MV-4-11 (cell line): ENCODE results near the gene DIAPH2.

ENCODE experiments used
- DNase-seq: peaks from one replicate; lab custom pipeline; 2025; lab: John Stamatoyannopoulos, UW

DIAPH2 gene

DNA sequence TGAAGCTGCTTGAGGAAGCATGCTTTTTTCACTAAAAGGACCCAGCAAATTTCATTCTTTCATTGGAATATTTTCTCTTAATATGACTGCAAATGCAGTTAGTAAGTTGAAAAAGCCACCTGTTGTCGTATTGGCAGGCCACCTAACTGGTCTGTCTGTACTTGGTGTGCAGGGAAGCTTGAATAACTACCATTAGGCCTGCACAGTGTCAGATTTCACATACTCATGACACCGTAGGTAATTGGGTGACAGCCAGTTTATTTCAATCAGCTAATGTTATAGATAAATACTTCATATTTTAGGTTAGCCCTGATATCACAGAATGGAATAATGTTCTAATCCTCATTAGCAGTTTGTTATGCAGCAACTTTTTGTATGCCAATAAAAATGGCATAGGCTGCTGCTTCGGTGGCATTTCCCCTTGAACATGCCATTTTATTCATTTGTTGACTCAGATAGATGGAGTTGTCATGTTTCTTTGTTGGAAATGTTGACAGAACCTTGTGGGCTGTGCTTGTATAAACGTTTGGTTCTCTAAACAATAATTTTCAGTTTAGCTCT, 372.8 kb downstream of the DIAPH2 start:
- no peak for DNase-seq

GRCh38 chrX:97060020-97060419, 375.4 kb downstream of the DIAPH2 start:
- no peak for DNase-seq

DNA sequence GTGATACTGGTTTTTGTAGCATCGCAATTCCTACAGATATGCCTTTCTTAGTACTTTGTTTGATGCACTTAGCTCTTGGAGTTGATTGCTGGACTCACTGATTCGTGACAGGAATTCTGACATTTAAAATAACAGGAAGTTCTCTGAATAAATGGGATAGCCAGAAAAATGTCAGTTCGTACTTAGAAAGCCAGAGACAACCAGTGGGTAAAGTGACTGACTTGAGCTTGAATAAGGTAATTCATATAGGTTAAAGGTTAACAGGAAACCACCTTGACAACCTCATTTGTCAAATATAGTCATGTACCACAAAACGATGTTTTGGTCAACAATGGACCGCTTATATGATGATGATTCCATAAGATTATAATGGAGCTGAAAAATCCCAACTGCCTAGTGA, 380.4 kb downstream of the DIAPH2 start:
- no peak for DNase-seq

DNA sequence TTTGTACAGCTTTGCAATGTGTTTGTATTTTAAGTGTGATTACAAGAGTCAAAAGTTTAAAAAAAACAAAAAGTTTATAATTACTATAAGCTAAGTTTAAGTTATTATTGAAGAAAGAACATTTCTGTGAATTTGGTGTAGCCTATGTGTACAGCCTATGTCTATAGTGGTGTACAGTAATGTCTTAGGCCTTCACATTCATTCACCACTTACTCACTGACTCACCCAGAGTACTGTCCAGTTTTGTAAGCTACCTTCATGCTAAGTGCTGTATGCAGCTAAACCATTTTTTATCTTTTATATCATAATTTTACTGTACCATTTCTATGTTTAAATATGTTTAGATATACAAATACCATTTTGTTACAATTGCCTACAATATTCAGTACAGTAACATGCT, 381.3 kb downstream of the DIAPH2 start:
- DNase-seq = no peak

GRCh38 chrX:97066381-97066780, 381.7 kb downstream of the DIAPH2 start:
- no peak for DNase-seq

GRCh38 chrX:97070346-97070745, 385.7 kb downstream of the DIAPH2 start:
- DNase-seq = no peak

DNA sequence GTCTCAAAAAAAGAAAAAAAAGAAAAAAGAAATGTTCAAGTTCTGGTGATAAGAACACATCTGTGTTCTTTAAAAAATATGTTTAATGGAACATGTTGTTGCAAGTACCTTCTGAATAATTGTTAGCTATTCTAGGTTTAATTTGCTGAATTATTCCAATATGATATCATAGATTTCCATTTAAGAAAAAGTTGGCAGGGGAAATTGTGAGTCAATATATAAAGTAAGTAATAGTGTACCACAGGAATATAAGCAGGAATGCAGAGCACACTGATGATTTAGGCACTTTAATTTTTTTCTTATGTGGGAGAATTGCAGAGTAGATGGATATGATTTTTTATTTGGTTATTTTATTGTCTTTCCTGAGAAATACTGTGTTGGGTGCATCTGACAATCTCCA, 389.8 kb downstream of the DIAPH2 start:
- no peak for DNase-seq

GRCh38 chrX:97089116-97089515, 404.5 kb downstream of the DIAPH2 start:
- no peak for DNase-seq

- no peak for DNase-seq
These were observed 411.7 kb downstream of the DIAPH2 start for GRCh38 chrX:97096385-97096784.

- peak; percentile 54 for DNase-seq
These were observed 418.3 kb downstream of the DIAPH2 start for GRCh38 chrX:97102938-97103337.

DNA sequence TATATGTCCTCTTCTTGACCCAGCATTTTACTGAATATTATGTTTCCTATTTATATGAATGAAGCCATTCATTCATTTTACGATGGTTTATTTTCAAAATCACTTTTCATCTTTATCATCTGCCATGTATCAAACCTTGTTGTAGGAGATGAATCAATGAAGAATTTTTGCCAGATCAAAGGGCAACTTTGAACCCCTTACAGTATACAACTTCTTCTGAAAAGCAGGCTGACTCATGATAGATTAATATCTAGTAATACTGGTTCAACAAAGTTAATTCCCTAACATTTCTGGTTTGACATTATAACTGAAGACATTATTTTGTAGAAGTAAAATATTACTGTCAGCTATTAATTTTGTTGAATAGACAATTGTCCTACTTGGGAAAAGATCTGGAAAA, 425.1 kb downstream of the DIAPH2 start:
- no peak for DNase-seq

DNA sequence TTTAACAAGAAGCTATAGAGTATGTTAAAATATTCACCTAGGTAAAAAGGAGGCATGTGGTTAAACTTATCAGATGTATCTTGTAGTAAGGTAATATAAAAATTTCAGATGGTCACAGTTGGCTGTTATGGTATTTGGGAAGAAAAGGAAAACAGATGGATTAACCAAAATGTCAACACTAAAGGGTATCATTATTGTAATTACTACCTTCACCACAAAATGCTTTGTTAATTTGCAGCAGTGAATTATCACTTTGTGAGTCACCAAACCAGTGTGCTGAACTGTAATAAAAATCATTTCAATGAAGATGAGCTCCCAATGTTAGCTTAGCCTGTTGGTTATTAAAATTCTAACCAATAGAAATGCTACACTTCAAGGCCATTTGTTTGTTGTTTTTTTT, 432.9 kb downstream of the DIAPH2 start:
- DNase-seq = no peak

DNA sequence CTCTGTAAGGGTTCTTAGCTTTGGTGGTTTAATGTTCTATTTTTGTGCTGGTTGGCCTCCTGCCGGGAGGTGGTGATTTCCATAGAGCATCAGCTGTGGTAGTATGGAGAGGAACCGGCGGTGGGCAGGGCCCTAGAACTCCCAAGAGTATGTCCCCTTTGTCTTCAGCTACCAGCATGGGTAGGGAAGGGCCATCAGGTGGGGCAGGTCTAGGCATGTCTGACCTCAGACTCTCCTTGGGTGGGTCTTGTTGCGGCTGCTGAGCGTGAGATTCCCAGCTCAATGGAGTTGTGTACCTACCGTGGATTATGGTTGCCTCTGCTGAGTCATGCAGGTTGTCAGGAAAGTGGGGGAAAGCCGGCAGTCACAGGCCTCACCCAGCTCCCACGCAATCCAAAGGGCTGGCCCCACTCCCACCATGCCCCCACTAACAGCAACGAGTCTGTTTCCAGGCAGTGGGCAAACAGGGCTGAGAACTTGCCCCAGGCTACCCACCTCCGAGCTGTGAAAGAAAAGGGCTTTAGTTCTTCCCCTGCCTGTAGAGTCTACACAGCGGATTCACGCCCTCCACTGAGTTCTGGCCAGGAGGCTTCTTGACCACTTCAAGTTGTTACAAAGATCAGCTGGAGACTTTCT, 434.9 kb downstream of the DIAPH2 start:
- no peak for DNase-seq

GRCh38 chrX:97123001-97123400, 438.4 kb downstream of the DIAPH2 start:
- DNase-seq = no peak

DNA sequence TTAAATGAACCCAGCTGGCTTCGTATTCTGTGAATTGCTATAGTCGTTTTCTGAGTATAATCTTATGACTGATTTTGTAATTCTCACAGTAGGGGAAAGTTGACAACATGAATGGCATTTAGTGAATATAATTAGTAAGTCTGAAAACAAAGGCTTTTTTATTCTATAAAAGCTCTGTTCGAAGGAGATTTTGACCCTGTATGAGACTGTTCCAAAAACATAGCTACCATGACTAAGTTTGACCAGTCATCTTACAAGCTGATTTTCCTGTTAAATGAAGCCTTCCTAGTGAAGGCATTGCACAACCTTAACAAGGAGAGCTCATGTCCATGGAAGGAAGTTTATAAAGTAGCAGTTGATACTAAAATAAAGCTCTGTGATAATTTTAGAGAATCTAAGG, 441.4 kb downstream of the DIAPH2 start:
- DNase-seq = no peak

DNA sequence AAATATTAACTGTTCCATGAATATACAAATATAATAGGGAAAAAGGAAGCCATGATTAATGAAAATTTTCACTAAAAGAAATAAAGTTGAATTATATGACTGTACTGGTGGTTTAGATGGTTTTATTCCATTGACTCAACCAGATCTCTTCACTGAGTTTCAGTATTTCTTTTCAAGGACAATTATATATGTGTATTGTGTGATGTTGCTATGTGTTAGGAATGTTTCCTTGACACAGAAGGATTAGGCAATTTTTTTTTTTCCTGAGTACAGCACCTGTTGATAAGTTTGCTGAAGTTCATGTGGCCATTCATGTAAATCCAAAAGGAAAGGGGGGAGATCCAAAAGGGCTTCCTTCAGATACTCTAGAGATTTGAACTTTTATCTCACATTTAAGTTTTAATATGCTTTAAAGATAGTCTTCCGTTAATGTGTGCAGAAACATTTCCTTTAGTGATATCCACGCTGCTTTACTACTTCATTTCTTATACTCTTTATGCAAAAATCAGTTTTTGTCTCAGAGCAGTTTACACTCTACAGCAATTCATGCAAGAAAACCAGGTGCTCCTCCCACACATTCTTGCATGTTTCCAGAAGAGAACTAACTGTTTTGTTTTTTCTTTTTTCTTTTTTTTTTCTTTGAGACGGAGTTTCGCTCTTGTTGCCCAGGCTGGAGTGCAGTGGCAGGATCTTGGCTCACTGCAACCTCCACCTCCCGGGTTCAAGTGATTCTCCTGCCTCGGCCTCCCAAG, 448.2 kb downstream of the DIAPH2 start:
- no peak for DNase-seq

DNA sequence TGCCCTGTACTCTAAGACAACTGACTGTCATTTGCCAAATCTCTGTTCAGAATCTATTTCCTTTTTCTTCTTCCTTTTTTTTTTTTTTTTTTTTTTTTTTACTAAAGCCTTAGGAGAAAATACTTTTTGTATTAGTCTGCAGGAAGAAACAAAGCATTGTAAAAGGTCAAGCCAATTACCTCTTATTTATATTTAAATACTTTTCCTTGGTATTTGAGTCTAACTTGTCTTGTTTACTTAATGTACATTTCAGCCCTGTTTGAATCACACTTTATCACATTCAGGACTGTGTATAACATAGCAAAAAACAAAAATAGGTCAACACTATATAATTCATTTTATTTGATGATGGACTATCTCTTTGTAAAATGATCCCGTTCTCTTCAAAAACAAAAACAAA, 461.3 kb downstream of the DIAPH2 start:
- DNase-seq = no peak

DNA sequence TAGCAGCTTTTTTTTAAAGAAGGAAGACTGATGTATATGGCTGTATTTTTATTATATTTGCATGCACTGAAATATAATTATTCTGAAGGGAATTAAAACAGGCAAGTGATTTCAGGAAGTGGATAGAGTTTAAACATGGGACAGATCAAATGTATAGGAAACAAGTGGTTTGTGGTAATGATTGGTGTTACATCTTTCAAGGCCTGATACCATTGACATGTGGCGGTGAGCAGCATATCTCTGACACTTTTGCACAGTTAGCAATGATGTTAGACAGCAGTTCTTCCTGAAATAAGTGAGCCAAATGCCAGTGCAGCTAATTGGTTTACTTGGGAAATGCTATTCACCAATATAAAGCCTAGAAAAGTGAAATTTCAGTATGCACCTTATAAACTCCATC, 471.2 kb downstream of the DIAPH2 start:
- DNase-seq = peak; percentile 34

- no peak for DNase-seq
These were observed 473.6 kb downstream of the DIAPH2 start for GRCh38 chrX:97158269-97158668.

GRCh38 chrX:97159916-97160800, 475.5 kb downstream of the DIAPH2 start:
- DNase-seq = no peak

- DNase-seq = no peak
These were observed 482.7 kb downstream of the DIAPH2 start for GRCh38 chrX:97167333-97167732.

DNA sequence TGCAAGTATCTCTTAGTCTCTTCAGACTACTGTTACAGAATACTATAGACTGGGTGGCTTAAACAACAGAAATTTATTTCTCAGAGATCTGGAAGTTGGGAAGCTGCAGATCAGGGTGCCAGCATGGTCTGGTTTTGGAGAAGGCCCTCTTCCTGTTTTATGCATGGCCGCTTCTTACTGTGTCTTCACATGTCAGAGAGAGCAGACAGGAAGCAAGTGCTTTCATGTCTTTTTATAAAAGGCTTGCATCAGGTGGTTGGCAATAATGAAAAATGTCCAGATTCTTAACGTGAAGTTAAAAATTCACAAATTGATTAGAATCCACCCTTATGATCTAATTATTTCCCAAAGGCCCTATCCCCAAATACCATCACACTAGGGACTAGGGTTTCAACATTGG, 484.0 kb downstream of the DIAPH2 start:
- peak; percentile 43 for DNase-seq

GRCh38 chrX:97175147-97175546, 490.5 kb downstream of the DIAPH2 start:
- no peak for DNase-seq
